Endothelial cell of umbilical vein (primary cell): ENCODE measurements around the gene CD40. TPM values are rescaled to one million over a fixed set of nuclear protein-coding genes. Genes with fewer than 3 reads are reported as not detected.

ENCODE experiments used
- BruUV-seq: library from RNA; stranded (reverse); fragments of 400-500 nt; replicated peaks from 2 replicates; lab custom pipeline; 2021; lab: Mats Ljungman, UMichigan
- CTCF ChIA-PET: fragments of 300-600, 350-600 bp; sonication (Branson Sonifier 250); formaldehyde crosslinking; loops from one replicate; lab custom pipeline; 2021; ENCODE audit warnings: antibody characterized with exemption, inconsistent platforms; lab: Charles Lee
- POLR2A ChIA-PET: fragments of 300-600, 350-600 bp; sonication (Branson Sonifier 250); formaldehyde crosslinking; loops from one replicate; lab custom pipeline; 2021; ENCODE audit warnings: antibody characterized with exemption, inconsistent platforms; lab: Charles Lee
- DNase-seq: peaks from one replicate; pipeline ENCODE4 v3.0.0-alpha.2; 2011; ENCODE audit warnings: low read depth, low spot score
- FAIRE-seq: peaks from 2 replicates; lab custom pipeline; 2011; peaks lifted over from hg19 to GRCh38; lab: Jason Lieb, UNC
- H2AFZ ChIP-seq: 2 replicates; pipeline ENCODE4 v1.6.0; 2012; ENCODE audit warnings: low read depth, low read length, control low read depth, inconsistent platforms
- H3K27ac ChIP-seq: 2 replicates; pipeline ENCODE4 v1.5.1; 2011; ENCODE audit warnings: low read depth, mild to moderate bottlenecking, control low read depth, low read length, moderate library complexity; ENCODE audit not compliant: insufficient read depth
- H3K27me3 ChIP-seq, 2 experiments: 2 replicates each; pipeline versions ENCODE4 v1.6.0 to v1.6.1; 2011; ENCODE audit warnings: low read length in 2 of 2, mixed read lengths in 1 of 2; ENCODE audit not compliant: control insufficient read depth in 2 of 2, insufficient read depth in 2 of 2
- H3K36me3 ChIP-seq, 2 experiments: 2 replicates in 1 of 2; 3 replicates in 1 of 2; pipeline ENCODE4 v1.5.1; 2011; ENCODE audit warnings: low read length in 2 of 2, mild to moderate bottlenecking in 1 of 2, moderate library complexity in 1 of 2; ENCODE audit not compliant: control insufficient read depth in 2 of 2, insufficient read depth in 2 of 2; ENCODE audit errors: extremely low read depth in 1 of 2
- H3K4me1 ChIP-seq: 3 replicates; pipeline ENCODE4 v1.5.1; 2011; ENCODE audit warnings: mild to moderate bottlenecking, low read length; ENCODE audit not compliant: control insufficient read depth, insufficient read depth; ENCODE audit errors: extremely low read depth
- H3K4me2 ChIP-seq: 2 replicates; pipeline ENCODE4 v1.6.1; 2011; ENCODE audit warnings: low read length, control low read depth, mixed read lengths; ENCODE audit not compliant: insufficient read depth
- H3K4me3 ChIP-seq, 3 experiments: fragments of 200-600 bp in 1 of 3; sonication (generic), shearing (Covaris generic) in 1 of 3; replicated peaks in 1 of 3; 2 replicates each; pipeline ENCODE4 v1.5.1; 2011 to 2016; ENCODE audit warnings: control low read depth in 3 of 3, low read length in 3 of 3, mild to moderate bottlenecking in 2 of 3, inconsistent platforms in 1 of 3, low read depth in 1 of 3, moderate library complexity in 1 of 3; ENCODE audit not compliant: insufficient read depth in 1 of 3
- H3K79me2 ChIP-seq: 2 replicates; pipeline ENCODE4 v1.6.0; 2012; ENCODE audit warnings: low read length, inconsistent platforms; ENCODE audit not compliant: control insufficient read depth, insufficient read depth
- H3K9ac ChIP-seq: replicated peaks from 2 replicates; pipeline ENCODE3; 2011; ENCODE audit warnings: low read length, control low read depth; ENCODE audit not compliant: insufficient read depth; ENCODE audit errors: extremely low read depth
- H3K9me1 ChIP-seq: replicated peaks from 3 replicates; pipeline ENCODE4 v1.6.0; 2011; ENCODE audit warnings: mild to moderate bottlenecking, low read length; ENCODE audit not compliant: control insufficient read depth, insufficient read depth; ENCODE audit errors: extremely low read depth
- H3K9me3 ChIP-seq: replicated peaks from 2 replicates; pipeline ENCODE4 v1.5.1; 2012; ENCODE audit warnings: low read length, inconsistent platforms; ENCODE audit not compliant: control insufficient read depth, insufficient read depth
- H4K20me1 ChIP-seq: replicated peaks from 2 replicates; pipeline ENCODE3; 2011; ENCODE audit warnings: mild to moderate bottlenecking, low read length; ENCODE audit not compliant: control insufficient read depth, insufficient read depth; ENCODE audit errors: extremely low read depth
- EZH2 ChIP-seq: IDR thresholded peaks from 2 replicates; pipeline ENCODE4 v1.6.1; 2012; ENCODE audit warnings: borderline replicate concordance, low read depth, mild to moderate bottlenecking, moderate library complexity, low read length, inconsistent platforms; ENCODE audit not compliant: severe bottlenecking
- FOS ChIP-seq: IDR thresholded peaks from 2 replicates; pipeline ENCODE4 v1.6.1; 2011; ENCODE audit warnings: mild to moderate bottlenecking, low read length, moderate library complexity, borderline replicate concordance; ENCODE audit not compliant: insufficient read depth
- GATA2 ChIP-seq: IDR thresholded peaks from 2 replicates; pipeline ENCODE4 v1.7.0; 2011; ENCODE audit warnings: low read depth, mild to moderate bottlenecking, moderate library complexity, mixed read lengths, low read length; ENCODE audit not compliant: insufficient read length, insufficient read depth
- JUN ChIP-seq: IDR thresholded peaks from 2 replicates; pipeline ENCODE4 v1.6.1; 2011; ENCODE audit warnings: borderline replicate concordance, low read depth; ENCODE audit not compliant: insufficient read length, insufficient read depth
- MYC ChIP-seq: IDR thresholded peaks from one replicate; pipeline ENCODE4 v1.6.1; 2011; ENCODE audit warnings: mild to moderate bottlenecking, low read depth, low read length
- POLR2A ChIP-seq: IDR thresholded peaks from 2 replicates; pipeline ENCODE4 v1.6.1; 2012; ENCODE audit warnings: low read depth, mild to moderate bottlenecking, control low read depth, low read length
- POLR2AphosphoS5 ChIP-seq: IDR thresholded peaks from 2 replicates; pipeline ENCODE4 v1.6.1; 2012; ENCODE audit warnings: low read depth, mild to moderate bottlenecking, control low read depth, low read length, moderate library complexity; ENCODE audit not compliant: insufficient read depth
- dilution Hi-C: fragments of 300-500 bp; cut with MboI; formaldehyde crosslinking; loops from one replicate; pipeline ENCODE4 v1.15.0; 2019; ENCODE audit warnings: low sequenced_read_pairs; ENCODE audit not compliant: extremely low pct_ligation_motif_present
- intact Hi-C: fragments of 100-400 bp; cut with micrococcal nuclease; formaldehyde crosslinking; loops from one replicate; pipeline ENCODE4 v1.10.0; 2022
- polyA plus RNA-seq, 4 experiments: library from polyadenylated mRNA; depleted of rRNA in 3 of 4; stranded (reverse) in 3 of 4; unstranded in 1 of 4; fragments of >200 nt; gene quantifications; 2 replicates each; pipeline versions ENCODE4 v1.2.1 to v1.2.3, GENCODE V29; 2011 to 2012; ENCODE audit warnings: missing spikeins in 1 of 4
- total RNA-seq: library from RNA; stranded (reverse); gene quantifications from 2 replicates; pipeline ENCODE4 v1.2.3, GENCODE V29; 2021
- TF ChIP-seq, protein P1 (sequence below): IDR thresholded peaks from 2 replicates; pipeline ENCODE4 v1.6.1; 2011; ENCODE audit not compliant: insufficient read depth, insufficient read length
- TF ChIP-seq, protein P2 (sequence below), 2 donors: IDR thresholded peaks; 1 replicate in 1 of 2; 2 replicates in 1 of 2; pipeline ENCODE4 v1.5.1; 2011; ENCODE audit warnings: low read length in 2 of 2, mild to moderate bottlenecking in 2 of 2, moderate library complexity in 2 of 2, control low read depth in 1 of 2, inconsistent platforms in 1 of 2, low read depth in 1 of 2; ENCODE audit not compliant: insufficient read depth in 1 of 2; ENCODE audit errors: extremely low read depth in 1 of 2

CD40 gene
- total and polyA plus RNA-seq, 2 donors (not counting 3 experiments of a cell fraction or from before 2014, with no cell fraction given): 36.6 to 38.3 TPM

DNA sequence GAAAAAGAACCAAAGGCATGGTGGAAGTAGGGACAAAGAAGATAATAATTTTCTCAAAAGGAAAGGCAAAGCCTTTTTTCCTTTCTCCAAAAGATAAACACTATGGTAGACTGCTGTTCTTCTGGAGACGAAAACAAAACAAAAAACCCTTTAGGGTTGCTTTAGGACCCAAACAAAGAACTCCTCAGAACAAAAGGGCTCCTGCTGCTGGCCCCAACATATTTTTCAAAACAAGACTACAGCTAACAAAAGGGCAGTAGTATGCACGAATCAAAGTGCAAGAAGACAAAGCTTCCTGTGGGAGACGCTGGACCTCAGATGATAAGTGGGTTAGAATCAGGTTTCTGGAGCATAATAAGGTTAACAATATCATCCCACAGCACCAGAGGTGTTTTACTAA, 44.1 kb upstream of the CD40 start:
- no peaks in the 10 kb centered on the region for H3K27me3 ChIP-seq
- no peak overlapping the region for H2AFZ ChIP-seq
- no peaks in the 10 kb centered on the region for H3K4me1 ChIP-seq
- FAIRE-seq: no peak
- BruUV-seq: no TSS peak
- H3K4me3 ChIP-seq: no peak overlapping the region
- DNase-seq: no peak
- peaks cover 11 to 22% of the 10 kb centered on the region in 2 experiments for H3K36me3 ChIP-seq
- ChIA-PET CTCF (no interaction called here), POLR2A (no interaction called here)
- H4K20me1 ChIP-seq: no peaks in the 10 kb centered on the region
- no peak overlapping the region for H3K9ac ChIP-seq
- H3K9me1 ChIP-seq: no peaks in the 10 kb centered on the region
- TF ChIP-seq, protein P1, sequence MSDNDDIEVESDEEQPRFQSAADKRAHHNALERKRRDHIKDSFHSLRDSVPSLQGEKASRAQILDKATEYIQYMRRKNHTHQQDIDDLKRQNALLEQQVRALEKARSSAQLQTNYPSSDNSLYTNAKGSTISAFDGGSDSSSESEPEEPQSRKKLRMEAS: no peak
- TF ChIP-seq JUN (no peak), POLR2A (no peak), FOS (no peak), MYC (no peak), GATA2 (no peak), EZH2 (no peak), POLR2AphosphoS5 (no peak)
- TF ChIP-seq, protein P2, sequence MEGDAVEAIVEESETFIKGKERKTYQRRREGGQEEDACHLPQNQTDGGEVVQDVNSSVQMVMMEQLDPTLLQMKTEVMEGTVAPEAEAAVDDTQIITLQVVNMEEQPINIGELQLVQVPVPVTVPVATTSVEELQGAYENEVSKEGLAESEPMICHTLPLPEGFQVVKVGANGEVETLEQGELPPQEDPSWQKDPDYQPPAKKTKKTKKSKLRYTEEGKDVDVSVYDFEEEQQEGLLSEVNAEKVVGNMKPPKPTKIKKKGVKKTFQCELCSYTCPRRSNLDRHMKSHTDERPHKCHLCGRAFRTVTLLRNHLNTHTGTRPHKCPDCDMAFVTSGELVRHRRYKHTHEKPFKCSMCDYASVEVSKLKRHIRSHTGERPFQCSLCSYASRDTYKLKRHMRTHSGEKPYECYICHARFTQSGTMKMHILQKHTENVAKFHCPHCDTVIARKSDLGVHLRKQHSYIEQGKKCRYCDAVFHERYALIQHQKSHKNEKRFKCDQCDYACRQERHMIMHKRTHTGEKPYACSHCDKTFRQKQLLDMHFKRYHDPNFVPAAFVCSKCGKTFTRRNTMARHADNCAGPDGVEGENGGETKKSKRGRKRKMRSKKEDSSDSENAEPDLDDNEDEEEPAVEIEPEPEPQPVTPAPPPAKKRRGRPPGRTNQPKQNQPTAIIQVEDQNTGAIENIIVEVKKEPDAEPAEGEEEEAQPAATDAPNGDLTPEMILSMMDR (IDR thresholded peaks at IDR 0.05; ENCODE audit: extremely low read depth in 1 of 2, insufficient read depth in 1 of 2, low read depth in 1 of 2, low read length in 2 of 2): no peak
- H3K4me2 ChIP-seq: no peak overlapping the region
- H3K27ac ChIP-seq: no peak overlapping the region
- dilution Hi-C loops: no loop called here
- no peaks in the 10 kb centered on the region for H3K9me3 ChIP-seq
- intact Hi-C loops: no loop called here
- H3K79me2 ChIP-seq: peaks cover 4% of the 10 kb centered on the region
